H1 (cell line): ENCODE data around the gene SMYD4. TPM values are rescaled to one million over a fixed set of nuclear protein-coding genes. Genes with fewer than 3 reads are reported as not detected.

Source experiments
- CTCF ChIA-PET: fragments of 300-600 bp; sonication (Branson Sonifier 250); formaldehyde crosslinking; loops from one replicate; lab custom pipeline; 2021; ENCODE audit not compliant: partially characterized antibody; lab: Charles Lee
- POLR2A ChIA-PET: fragments of 300-600 bp; sonication (Branson Sonifier 250); formaldehyde crosslinking; loops from one replicate; lab custom pipeline; 2021; ENCODE audit warnings: inconsistent platforms; ENCODE audit not compliant: partially characterized antibody; lab: Charles Lee
- DNase-seq, 2 experiments: peaks; one replicate each; pipeline versions ENCODE4 v3.0.0 to v3.0.0-alpha.2; 2010 to 2022; ENCODE audit warnings: low spot score in 2 of 2, low read depth in 1 of 2, mixed read lengths in 1 of 2
- FAIRE-seq: peaks from 2 replicates; lab custom pipeline; 2011; peaks lifted over from hg19 to GRCh38; lab: Jason Lieb, UNC
- H2AFZ ChIP-seq: 2 replicates; pipeline ENCODE4 v1.8.1; 2012; ENCODE audit warnings: low read length, inconsistent platforms
- H2AK5ac ChIP-seq: 2 replicates; pipeline ENCODE4 v1.6.1; 2013; ENCODE audit warnings: low read depth, low read length
- H2BK120ac ChIP-seq: replicated peaks from 2 replicates; pipeline ENCODE3; 2013; ENCODE audit warnings: low read depth, low read length, inconsistent platforms
- H2BK12ac ChIP-seq: 2 replicates; pipeline ENCODE4 v1.6.1; 2013; ENCODE audit warnings: low read depth, low read length
- H2BK15ac ChIP-seq: 2 replicates; pipeline ENCODE4 v1.6.1; 2013; ENCODE audit warnings: low read length
- H2BK20ac ChIP-seq: 2 replicates; pipeline ENCODE4 v1.6.1; 2013; ENCODE audit warnings: low read length
- H2BK5ac ChIP-seq: 2 replicates; pipeline ENCODE4 v1.6.1; 2013; ENCODE audit warnings: low read depth, low read length
- H3K14ac ChIP-seq: 2 replicates; pipeline ENCODE4 v1.6.1; 2013; ENCODE audit warnings: inconsistent platforms; ENCODE audit not compliant: insufficient read length
- H3K18ac ChIP-seq: 2 replicates; pipeline ENCODE4 v1.6.1; 2013; ENCODE audit warnings: low read length; ENCODE audit errors: extremely low read depth
- H3K23ac ChIP-seq: 2 replicates; pipeline ENCODE4 v1.6.1; 2013; ENCODE audit warnings: inconsistent platforms; ENCODE audit not compliant: insufficient read length
- H3K23me2 ChIP-seq: 2 replicates; pipeline ENCODE4 v1.6.1; 2013; ENCODE audit warnings: low read depth, low read length
- H3K27ac ChIP-seq: 2 replicates; pipeline ENCODE4 v1.6.1; 2011; ENCODE audit warnings: low read depth, low read length, inconsistent platforms
- H3K27me3 ChIP-seq, 4 experiments: replicated peaks in 1 of 4; 1 replicate in 1 of 4; 2 replicates in 3 of 4; pipeline versions ENCODE4 v1.6.1 to v1.8.1; 2011 to 2013; ENCODE audit warnings: low read length in 3 of 4, mild to moderate bottlenecking in 3 of 4, inconsistent platforms in 2 of 4, mixed read lengths in 2 of 4, moderate library complexity in 1 of 4; ENCODE audit not compliant: control insufficient read depth in 3 of 4, insufficient read depth in 3 of 4; ENCODE audit errors: extremely low read depth in 1 of 4
- H3K36me3 ChIP-seq, 4 experiments: 2 replicates each; pipeline versions ENCODE4 v1.6.1 to v1.8.1; 2011 to 2013; ENCODE audit warnings: mild to moderate bottlenecking in 4 of 4, low read length in 3 of 4, moderate library complexity in 2 of 4, control low read depth in 1 of 4, inconsistent platforms in 1 of 4; ENCODE audit not compliant: insufficient read depth in 4 of 4, control insufficient read depth in 2 of 4
- H3K4ac ChIP-seq: replicated peaks from 2 replicates; pipeline ENCODE3; 2013; ENCODE audit warnings: low read length, low read depth, mixed read lengths, inconsistent platforms; ENCODE audit not compliant: insufficient read length
- H3K4me1 ChIP-seq, 4 experiments: replicated peaks in 1 of 4; 1 replicate in 1 of 4; 2 replicates in 3 of 4; pipeline versions ENCODE4 v1.6.1 to v1.8.1; 2011 to 2013; ENCODE audit warnings: low read length in 3 of 4, inconsistent platforms in 2 of 4, mixed read lengths in 1 of 4; ENCODE audit not compliant: insufficient read depth in 4 of 4, control insufficient read depth in 3 of 4
- H3K4me2 ChIP-seq, 2 experiments: 2 replicates each; pipeline versions ENCODE4 v1.6.1 to v1.8.1; 2011 to 2013; ENCODE audit warnings: low read depth in 2 of 2, low read length in 2 of 2, control low read depth in 1 of 2, inconsistent platforms in 1 of 2, mild to moderate bottlenecking in 1 of 2; ENCODE audit not compliant: insufficient read depth in 1 of 2
- H3K4me3 ChIP-seq, 4 experiments: fragments of 200-600, 300-600 bp in 1 of 4; sonication (generic), shearing (Covaris generic), sonication (Bioruptor Twin) in 1 of 4; 2 replicates each; pipeline versions ENCODE4 v1.5.1 to v1.8.1; 2011 to 2016; ENCODE audit warnings: low read length in 4 of 4, low read depth in 3 of 4, control low read depth in 2 of 4, inconsistent platforms in 2 of 4, mild to moderate bottlenecking in 2 of 4, mixed read lengths in 1 of 4, moderate library complexity in 1 of 4; ENCODE audit not compliant: insufficient read depth in 2 of 4; ENCODE audit errors: extremely low read depth in 1 of 4
- H3K56ac ChIP-seq: replicated peaks from 2 replicates; pipeline ENCODE3; 2013; ENCODE audit warnings: low read depth, mild to moderate bottlenecking, mixed read lengths, low read length, inconsistent platforms; ENCODE audit not compliant: insufficient read length
- H3K79me1 ChIP-seq: 2 replicates; pipeline ENCODE4 v1.6.1; 2013; ENCODE audit warnings: low read depth, low read length, control low read depth
- H3K79me2 ChIP-seq, 2 experiments: 2 replicates each; pipeline versions ENCODE4 v1.6.1 to v1.8.1; 2012 to 2013; ENCODE audit warnings: low read length in 2 of 2, mild to moderate bottlenecking in 2 of 2, inconsistent platforms in 1 of 2; ENCODE audit not compliant: insufficient read depth in 2 of 2, control insufficient read depth in 1 of 2
- H3K9ac ChIP-seq, 4 experiments: replicated peaks in 1 of 4; 1 replicate in 1 of 4; 2 replicates in 3 of 4; pipeline versions ENCODE4 v1.6.1 to v1.8.1; 2011 to 2013; ENCODE audit warnings: low read depth in 3 of 4, low read length in 3 of 4, control low read depth in 2 of 4, mild to moderate bottlenecking in 2 of 4, moderate library complexity in 2 of 4, inconsistent platforms in 1 of 4; ENCODE audit errors: extremely low read depth in 1 of 4
- H3K9me3 ChIP-seq, 2 experiments: 2 replicates each; pipeline versions ENCODE4 v1.6.1 to v1.8.1; 2012 to 2013; ENCODE audit warnings: mild to moderate bottlenecking in 2 of 2, moderate library complexity in 2 of 2, control low read depth in 1 of 2, inconsistent platforms in 1 of 2, low read depth in 1 of 2, low read length in 1 of 2, mixed read lengths in 1 of 2; ENCODE audit not compliant: insufficient read depth in 2 of 2
- H4K20me1 ChIP-seq, 2 experiments: replicated peaks in 1 of 2; 2 replicates each; pipeline versions ENCODE3 to v1.8.1; 2011 to 2013; ENCODE audit warnings: inconsistent platforms in 2 of 2, low read length in 2 of 2, mild to moderate bottlenecking in 1 of 2; ENCODE audit not compliant: insufficient read depth in 2 of 2, control insufficient read depth in 1 of 2
- H4K5ac ChIP-seq: 2 replicates; pipeline ENCODE4 v1.6.1; 2013; ENCODE audit warnings: low read length, low read depth, mixed read lengths, inconsistent platforms; ENCODE audit not compliant: insufficient read length
- H4K8ac ChIP-seq: 2 replicates; pipeline ENCODE4 v1.8.0; 2013; ENCODE audit warnings: mild to moderate bottlenecking, moderate library complexity, low read length, inconsistent platforms; ENCODE audit not compliant: insufficient read depth; ENCODE audit errors: extremely low read depth
- H4K91ac ChIP-seq: replicated peaks from 2 replicates; pipeline ENCODE3; 2013; ENCODE audit warnings: low read length, mixed read lengths, inconsistent platforms; ENCODE audit not compliant: insufficient read length
- GTF2F1 ChIP-seq: IDR thresholded peaks from 2 replicates; pipeline ENCODE4 v1.6.1; 2012; ENCODE audit warnings: low read depth, low read length, improper control_type of control experiment, borderline replicate concordance
- POLR2AphosphoS5 ChIP-seq: IDR thresholded peaks from 2 replicates; pipeline ENCODE4 v1.6.1; 2011; ENCODE audit warnings: low read depth, low read length
- SP2 ChIP-seq: IDR thresholded peaks from 2 replicates; pipeline ENCODE4 v1.6.1; 2012; ENCODE audit warnings: mild to moderate bottlenecking, low read length, inconsistent platforms
- USF2 ChIP-seq: IDR thresholded peaks from 2 replicates; pipeline ENCODE4 v1.6.1; 2011; ENCODE audit warnings: low read length, improper control_type of control experiment
- WGBS, 2 experiments: shearing (Covaris generic) in 1 of 2; methylation state at CpG; one replicate each; pipeline versions ENCODE4 v1.1.6 to v1.1.7; 2013 to 2015; ENCODE audit warnings: low lambda C conversion rate in 2 of 2, mixed read lengths in 2 of 2, inconsistent platforms in 1 of 2, low coverage in 1 of 2, missing lambda C conversion rate in 1 of 2; ENCODE audit not compliant: insufficient replicate concordance in 2 of 2, insufficient coverage in 1 of 2, insufficient read length in 1 of 2; ENCODE audit errors: extremely low coverage in 1 of 2, missing lambda C conversion rate in 1 of 2; 5-methylcytosine and 5-hydroxymethylcytosine counted together
- polyA plus RNA-seq, 7 experiments: library from polyadenylated mRNA; depleted of rRNA in 3 of 7; stranded (reverse) in 5 of 7; unstranded in 2 of 7; fragments of >200 nt in 5 of 7; fragments of 200-250 nt in 2 of 7; gene quantifications; 1 replicate in 5 of 7; 2 replicates in 1 of 7; 4 replicates in 1 of 7; pipeline versions ENCODE4 v1.2.1 to v1.2.3, GENCODE V29; 2011 to 2013; ENCODE audit warnings: missing spikeins in 2 of 7, mixed read lengths in 2 of 7
- total RNA-seq: library from RNA; stranded (reverse); fragmentation: NEBNext Ultra II Directional; extraction: Animal tissue kit (Norgen Biotek cat#: 25700); gene quantifications from 2 replicates; pipeline ENCODE4 v1.2.1, GENCODE V29; 2021

Gene SMYD4
- total and polyA plus RNA-seq, 2 of the 8 experiments (the other 6 are each of a cell fraction or from before 2014, with no cell fraction given), result 10.5 to 23.4 TPM

GRCh38 chr17:1759529-1759928 is 70.2 kb downstream of the SMYD4 start:
- H2BK5ac ChIP-seq, result no peak overlapping the region
- ChIA-PET CTCF (no interaction called here), POLR2A (no interaction called here)
- no peak overlapping the region for H2AK5ac ChIP-seq
- H3K23ac ChIP-seq, result no peak overlapping the region
- H3K79me2 ChIP-seq, result no peaks in the 10 kb centered on the region
- 86% methylated on average over 5 of the region's 5 CpGs; no CpG with 5 or more reads in 1 of the 2 experiments for WGBS, 2 experiments
- no peak overlapping the region for H3K56ac ChIP-seq
- H3K4ac ChIP-seq, result no peak overlapping the region
- H2BK20ac ChIP-seq, result no peak overlapping the region
- FAIRE-seq (no peak), DNase-seq (no peak)
- no peaks in the 10 kb centered on the region for H3K9me3 ChIP-seq
- H3K18ac ChIP-seq, result no peak overlapping the region
- H2BK120ac ChIP-seq, result no peak overlapping the region
- TF ChIP-seq SP2 (no peak), USF2 (no peak), POLR2AphosphoS5 (no peak), GTF2F1 (no peak)
- no peak overlapping the region for H3K4me2 ChIP-seq
- peaks cover 9% of the 10 kb centered on the region; the same call in 1 of the 2 replicates for H3K23me2 ChIP-seq
- no peak overlapping the region for H3K14ac ChIP-seq
- no peak overlapping the region for H2BK12ac ChIP-seq
- H3K4me1 ChIP-seq, result peaks cover 0 to 26% (median 22%) of the 10 kb centered on the region in 4 experiments; a peak in 6 of 7 replicates
- no peak overlapping the region for H3K4me3 ChIP-seq
- no peaks in the 10 kb centered on the region for H3K36me3 ChIP-seq
- H3K27ac ChIP-seq, result no peak overlapping the region
- H4K8ac ChIP-seq, result no peak overlapping the region
- H2BK15ac ChIP-seq, result no peak overlapping the region
- H2AFZ ChIP-seq, result no peak overlapping the region
- no peaks in the 10 kb centered on the region; a peak in 2 of 7 replicates for H3K27me3 ChIP-seq
- no peak overlapping the region for H4K5ac ChIP-seq
- no peaks in the 10 kb centered on the region for H4K20me1 ChIP-seq
- no peak overlapping the region for H4K91ac ChIP-seq
- no peaks in the 10 kb centered on the region for H3K79me1 ChIP-seq
- no peak overlapping the region for H3K9ac ChIP-seq
